Activated effector memory CD4-positive, alpha-beta T cell treated with Interleukin-2 at 50 U/mL for 16 hours (primary cell): Measurements from ENCODE around the gene LYRM2.

Experiments used
- DNase-seq: peaks from one replicate; pipeline ENCODE4 v3.0.0-alpha.2; 2020

The LYRM2 gene

DNA sequence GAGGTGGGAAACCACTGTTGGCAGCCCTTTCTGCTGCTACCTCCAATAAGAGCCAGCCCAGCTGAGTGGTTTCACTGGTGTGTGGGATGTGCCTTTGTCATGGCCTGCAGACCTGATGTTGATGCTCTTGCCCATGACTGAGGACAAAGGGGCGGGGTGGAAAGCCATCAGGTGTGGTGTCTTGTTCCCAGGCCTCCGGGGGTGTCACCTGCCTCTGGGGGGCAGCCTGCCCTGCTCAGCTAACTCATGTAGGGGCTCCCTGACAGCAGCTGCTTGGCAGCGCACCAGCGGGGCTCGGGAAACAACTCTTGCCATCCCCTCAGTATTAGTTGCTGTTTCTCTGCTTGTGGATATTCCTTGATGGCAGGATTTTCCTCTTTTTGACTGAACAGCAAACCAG is 91.3 kb downstream of the LYRM2 start:
- no peak for DNase-seq

DNA sequence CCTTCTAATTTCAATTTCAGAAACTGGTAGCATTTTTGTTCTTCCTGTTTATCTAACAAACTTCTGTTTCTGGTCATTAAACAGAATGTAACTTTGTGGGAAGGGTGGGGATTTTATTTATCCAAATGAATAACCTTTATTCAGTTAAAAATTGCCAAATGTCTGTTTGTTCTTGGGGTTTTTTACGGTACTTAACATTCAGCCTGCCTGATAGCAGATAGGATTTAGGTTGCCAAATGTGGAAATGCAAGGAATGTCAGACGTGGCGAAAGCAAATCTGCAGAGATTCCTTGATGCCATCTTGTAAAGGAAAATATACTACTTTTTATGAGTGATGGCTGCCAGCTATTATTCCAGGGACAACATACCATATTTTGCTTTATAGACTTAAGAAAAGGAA is 95.7 kb downstream of the LYRM2 start:
- no peak for DNase-seq

DNA sequence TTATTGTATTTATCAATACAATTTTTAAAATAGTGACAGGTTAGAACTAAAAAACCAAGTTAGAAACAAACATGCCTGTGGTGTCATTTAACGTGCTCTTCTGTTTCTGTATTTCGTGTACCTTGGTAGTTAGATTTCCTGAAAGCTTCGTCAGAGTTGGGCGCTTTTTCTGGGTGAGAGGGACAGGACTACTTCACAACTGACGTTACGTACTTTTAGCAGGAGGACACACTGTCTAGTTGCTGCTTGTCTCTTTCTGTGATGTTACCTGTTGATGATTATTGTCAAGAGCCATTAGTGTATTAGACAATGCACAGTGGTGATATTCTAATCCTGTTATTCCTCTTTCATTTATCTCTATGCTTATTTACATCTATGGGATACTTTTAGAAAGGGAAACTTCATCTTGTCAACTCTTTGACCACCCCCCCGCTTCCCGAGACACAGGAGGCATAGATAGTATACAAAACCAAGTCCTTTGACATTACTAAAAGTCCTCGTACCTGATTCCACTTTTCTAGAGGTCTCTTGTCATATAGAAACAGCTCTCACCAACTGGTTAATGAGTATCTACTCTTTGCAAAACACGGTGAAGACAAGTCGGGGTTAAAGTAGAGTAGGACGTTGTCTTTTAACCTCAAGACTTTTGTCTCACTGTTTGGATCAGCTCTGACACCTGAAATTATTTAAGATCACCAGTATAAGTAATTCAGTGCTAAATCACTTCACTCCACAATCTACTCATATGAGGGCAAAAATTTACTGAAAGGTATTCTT is 96.3 kb downstream of the LYRM2 start:
- no peak for DNase-seq

DNA sequence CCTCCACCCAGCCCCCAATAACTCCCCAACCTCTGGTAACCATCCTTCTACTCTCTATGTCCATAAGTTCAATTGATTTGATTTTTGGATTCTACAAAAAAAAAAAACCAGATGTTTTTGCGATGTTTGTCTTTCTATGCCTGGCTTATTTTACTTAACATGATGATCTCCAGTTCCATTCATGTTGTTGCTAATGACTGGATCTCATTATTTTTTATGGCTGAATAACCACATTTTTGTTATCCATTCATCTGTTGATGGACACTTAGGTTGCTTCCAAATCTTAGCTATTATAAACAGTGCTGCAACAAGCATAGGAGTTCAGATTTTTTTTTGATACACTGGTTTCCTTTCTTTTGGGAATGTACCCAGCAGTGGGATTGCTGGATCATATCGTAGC is 98.8 kb downstream of the LYRM2 start:
- DNase-seq: no peak

DNA sequence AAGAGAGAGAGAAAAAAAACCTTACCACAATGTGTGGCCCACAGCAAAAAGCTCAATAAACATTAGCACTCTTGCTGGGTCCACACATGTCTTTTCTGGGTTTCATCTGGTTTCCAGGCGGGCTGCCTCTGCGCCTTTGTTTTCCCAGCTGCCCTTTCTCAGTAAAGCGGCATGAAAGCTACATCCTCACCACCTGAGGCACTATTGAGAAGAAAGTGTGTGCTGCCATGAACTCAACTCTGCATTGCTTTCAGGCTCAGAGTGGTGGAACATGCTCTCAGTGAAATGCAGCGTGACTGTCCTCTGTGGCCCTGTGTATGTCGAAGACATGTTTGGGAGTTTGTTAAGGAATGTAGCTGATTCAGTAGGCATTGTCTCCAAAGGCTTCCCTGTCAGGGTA is 102.3 kb downstream of the LYRM2 start:
- DNase-seq: no peak

DNA sequence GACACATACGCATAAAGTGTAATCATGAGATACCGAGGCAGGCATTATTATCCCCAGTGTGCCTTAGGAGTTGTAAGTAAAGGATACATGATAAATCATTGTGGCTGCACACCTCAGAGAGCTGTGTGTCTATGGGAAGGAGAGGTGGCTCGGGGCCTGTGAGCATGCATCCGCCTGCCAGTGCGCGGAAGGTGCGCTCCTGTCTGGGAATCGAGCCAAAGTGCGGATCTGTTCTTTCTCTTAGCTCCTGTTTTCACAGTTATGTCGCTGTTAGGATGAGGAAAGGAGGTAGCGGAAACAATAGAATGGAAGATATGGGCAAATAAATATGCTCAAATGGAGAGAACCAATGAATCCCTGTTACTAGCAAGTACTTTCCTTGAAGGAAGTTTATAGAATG is 107.6 kb downstream of the LYRM2 start:
- DNase-seq: no peak

DNA sequence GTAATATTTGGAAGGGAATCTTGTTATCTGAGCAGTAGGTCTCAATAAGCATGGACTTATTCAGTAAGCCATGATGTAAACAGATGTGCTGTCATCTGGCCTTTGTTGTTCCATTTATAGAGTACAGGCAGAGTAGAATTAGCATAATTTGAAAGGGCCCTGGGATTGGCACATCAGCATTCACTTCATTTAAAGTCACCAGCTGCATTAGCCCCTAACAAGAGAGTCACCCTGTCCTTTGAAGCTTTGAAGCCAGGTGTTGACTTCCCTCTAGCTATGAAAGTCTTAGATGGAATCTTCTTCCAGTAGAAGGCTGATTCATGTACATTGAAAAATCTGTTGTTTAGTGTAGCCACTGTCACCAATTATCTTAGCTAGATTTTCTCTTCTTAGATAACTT is 109.7 kb downstream of the LYRM2 start:
- DNase-seq: no peak

DNA sequence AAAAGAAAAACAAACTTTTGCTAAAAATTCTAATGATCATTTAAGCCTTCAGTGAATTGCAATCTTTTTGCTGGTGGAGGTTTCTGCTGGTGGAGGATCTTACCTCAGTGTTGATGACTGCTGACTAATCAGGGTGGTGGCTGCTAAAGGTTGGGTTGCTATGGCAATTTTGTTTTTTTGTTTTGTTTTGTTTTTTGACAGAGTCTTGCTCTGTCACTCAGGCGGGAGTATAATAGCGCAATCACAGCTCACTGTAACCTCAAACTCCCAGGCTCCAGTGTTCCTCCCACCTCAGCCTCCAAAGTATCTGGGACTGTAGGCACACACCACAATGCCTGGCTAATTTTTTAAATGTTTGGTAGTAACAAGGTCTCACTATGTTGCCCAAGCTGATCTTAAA is 110.9 kb downstream of the LYRM2 start:
- DNase-seq: no peak

DNA sequence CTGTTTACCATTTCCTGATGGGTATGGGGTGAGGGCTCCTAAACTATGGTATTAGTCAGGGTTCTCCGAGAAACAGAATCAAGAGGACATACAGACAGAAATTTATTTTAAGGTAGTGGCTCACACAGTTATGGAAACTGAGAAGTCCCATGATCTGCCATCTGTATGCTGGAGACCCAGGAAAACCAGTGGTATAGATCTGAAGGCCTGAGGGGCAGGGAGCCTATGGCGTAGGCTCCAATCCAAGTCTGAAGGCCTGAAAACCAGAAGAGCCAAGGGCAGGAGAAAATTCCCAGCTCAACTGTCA is 112.0 kb downstream of the LYRM2 start:
- DNase-seq: no peak

DNA sequence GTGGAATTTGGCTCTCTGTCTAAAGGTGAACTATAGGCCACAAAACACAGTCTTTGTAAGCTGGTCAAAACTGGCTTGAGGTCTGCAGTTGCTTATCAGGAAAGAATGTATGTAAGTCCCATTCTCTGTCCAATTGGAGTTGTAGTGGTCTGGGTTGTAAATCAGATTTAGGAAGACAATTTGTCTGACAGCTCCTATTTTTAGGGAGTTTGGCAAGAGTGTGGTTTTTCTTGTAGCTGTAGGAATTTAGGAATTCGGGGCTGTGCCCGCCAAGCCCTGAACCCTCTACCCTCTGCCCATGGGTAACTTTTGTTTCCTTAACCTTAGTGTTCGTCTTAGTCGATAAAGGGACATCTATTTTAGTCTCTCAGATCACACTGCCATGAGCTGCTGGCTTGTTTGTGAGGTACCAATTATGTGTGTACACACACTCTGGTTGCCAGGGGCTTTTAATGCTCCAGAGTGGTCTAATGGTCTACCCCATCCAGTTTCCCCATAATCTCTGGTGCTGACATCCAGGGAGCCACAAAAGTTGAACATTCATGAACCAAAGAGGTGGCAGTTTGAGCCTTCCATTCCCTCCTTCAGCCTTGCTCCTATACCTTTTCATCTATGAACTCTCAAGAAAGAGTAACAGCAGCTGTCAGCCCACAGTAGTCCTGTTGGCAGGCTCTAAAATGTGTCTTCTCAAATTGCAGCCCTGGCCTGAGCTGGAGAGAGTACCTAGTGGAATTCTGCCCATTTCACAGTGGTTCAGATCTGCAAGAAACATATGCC is 112.6 kb downstream of the LYRM2 start:
- DNase-seq: no peak

DNA sequence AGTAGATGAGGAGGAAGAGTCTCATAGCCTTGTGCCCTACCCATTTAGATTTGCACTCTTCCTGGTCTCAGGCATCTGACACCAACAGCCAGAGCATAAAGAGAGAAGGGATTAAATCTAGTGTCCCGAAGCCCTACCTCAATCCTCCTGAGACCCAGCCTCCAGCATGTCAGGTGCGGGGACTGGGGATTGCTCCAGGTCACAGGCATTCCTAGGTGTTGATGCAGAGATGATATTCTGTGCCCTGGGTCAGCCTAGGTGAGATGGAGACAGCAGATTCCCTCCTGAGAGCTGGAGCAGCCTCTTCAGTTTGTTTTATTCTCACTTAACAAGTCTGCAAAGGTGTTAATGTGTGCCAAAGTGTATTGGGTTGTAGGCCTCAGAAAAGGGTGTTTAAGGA is 115.8 kb downstream of the LYRM2 start:
- no peak for DNase-seq

DNA sequence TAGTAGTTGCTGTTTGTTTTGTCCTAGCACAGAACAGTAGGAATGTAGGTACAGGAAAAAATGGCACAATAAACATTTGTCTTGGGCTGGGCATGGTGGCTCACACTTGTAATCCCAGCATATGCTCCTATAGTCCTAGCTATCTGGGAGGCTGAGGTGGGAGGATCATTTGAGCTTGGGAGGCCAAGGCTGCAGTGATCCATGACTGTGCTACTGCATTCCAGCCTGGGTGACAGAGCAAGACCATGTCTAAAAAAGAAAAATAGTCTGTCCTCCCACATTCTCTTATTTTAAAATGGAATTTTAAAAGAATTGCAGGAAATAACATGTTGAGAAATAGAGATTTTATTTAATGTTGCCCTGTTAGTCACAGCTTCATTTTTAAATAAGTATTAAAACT is 117.8 kb downstream of the LYRM2 start:
- no peak for DNase-seq

DNA sequence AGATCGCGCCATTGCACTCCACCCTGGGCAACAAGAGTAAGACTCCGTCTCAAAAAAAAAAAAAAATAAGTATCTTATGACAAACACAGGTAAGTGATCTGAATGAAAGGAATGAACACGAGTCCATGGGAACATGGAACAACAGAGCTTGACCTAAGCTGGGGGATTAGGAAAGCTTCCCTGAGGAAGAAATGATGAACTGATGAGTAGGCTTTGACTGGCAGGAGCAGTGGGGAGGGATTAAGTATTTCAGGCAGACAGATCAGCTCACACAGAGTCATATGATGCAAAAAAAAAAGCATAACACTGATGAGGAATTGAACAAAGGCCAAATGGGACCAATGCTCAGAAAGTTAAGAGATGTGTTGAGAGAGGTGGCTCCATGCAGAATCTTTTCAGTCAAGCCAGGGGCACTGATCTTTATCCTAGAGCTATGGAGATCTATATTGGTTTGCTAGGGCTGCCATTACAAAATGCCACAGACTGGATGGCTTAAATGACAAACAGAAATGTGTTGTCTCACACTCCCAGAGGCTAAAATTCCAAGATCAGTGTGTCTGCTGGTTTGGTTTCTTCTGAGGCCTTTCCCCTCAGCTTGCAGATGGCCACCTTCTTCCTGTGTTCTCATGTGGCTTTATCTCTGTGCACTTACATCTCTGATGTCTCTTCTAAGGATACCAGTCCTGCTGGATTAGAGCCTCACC is 120.0 kb downstream of the LYRM2 start:
- no peak for DNase-seq
